Astrocyte of the spinal cord (primary cell): ENCODE measurements around the gene EMILIN1.

Experiments used
- DNase-seq: peaks from one replicate; pipeline ENCODE4 v3.0.0; 2011; ENCODE audit warnings: low read depth, low spot score
- H3K4me3 ChIP-seq: 2 replicates; pipeline ENCODE4 v1.5.1; 2011; ENCODE audit warnings: low read depth, mild to moderate bottlenecking, low read length, moderate library complexity
- CTCF ChIP-seq: IDR thresholded peaks from 2 replicates; pipeline ENCODE4 v1.5.1; 2012; ENCODE audit warnings: low read depth, mild to moderate bottlenecking, low read length, inconsistent platforms
- in situ Hi-C: cut with HindIII; loops from 2 replicates; pipeline ENCODE4 v1.10.0; 2017; ENCODE audit warnings: low sequenced_read_pairs

Gene EMILIN1

GRCh38 chr2:27091746-27092695 lies 13.6 kb downstream of the EMILIN1 start:
- no peak for DNase-seq
- H3K4me3 ChIP-seq, result no peak overlapping the region
- no peak for TF ChIP-seq CTCF
- in situ Hi-C loops, result no loop called here

- H3K4me3 ChIP-seq, result no peak overlapping the region
- no peak for TF ChIP-seq CTCF
- no peak for DNase-seq
- in situ Hi-C loops, result no loop called here
These were observed 14.4 kb downstream of the EMILIN1 start for GRCh38 chr2:27092696-27093429.

- no peak overlapping the region for H3K4me3 ChIP-seq
- in situ Hi-C loops, result no loop called here
- TF ChIP-seq CTCF, result no peak
- no peak for DNase-seq
These were observed 15.3 kb downstream of the EMILIN1 start for GRCh38 chr2:27093430-27094352.

- no peak for TF ChIP-seq CTCF
- no peak overlapping the region for H3K4me3 ChIP-seq
- no peak for DNase-seq
- in situ Hi-C loops, result no loop called here
These were observed 16.1 kb downstream of the EMILIN1 start for GRCh38 chr2:27094353-27094984.

GRCh38 chr2:27095427-27095744 lies 17.0 kb downstream of the EMILIN1 start:
- H3K4me3 ChIP-seq, result no peak overlapping the region
- no peak for DNase-seq
- in situ Hi-C loops, result no loop called here
- no peak for TF ChIP-seq CTCF
